ENCODE measurements around the gene SCFD2. TPM values are rescaled to one million over a fixed set of nuclear protein-coding genes. Genes with fewer than 3 reads are reported as not detected.

Gene SCFD2
- total and polyA plus RNA-seq, 2 of the 8 experiments (the other 6 are each of a cell fraction or from before 2014, with no cell fraction given), result 6.2 to 10.2 TPM

DNA sequence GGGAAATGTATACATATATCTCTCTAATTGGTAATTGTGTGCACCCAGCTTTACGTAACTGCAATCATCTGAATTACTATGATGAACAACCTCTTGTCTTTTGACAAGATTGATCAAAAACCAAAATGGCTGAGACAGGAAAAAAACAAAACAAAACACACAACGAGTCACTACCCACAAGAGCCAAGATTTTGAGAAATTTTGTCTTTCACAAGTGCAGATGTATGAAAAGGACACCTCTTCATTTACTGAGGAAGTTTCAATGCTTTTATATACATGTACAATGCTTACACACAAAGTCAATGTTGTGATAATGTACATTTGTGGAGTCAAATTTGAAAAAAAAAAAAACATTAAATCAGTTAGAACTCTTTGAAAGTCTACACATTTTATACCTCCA is 224.6 kb downstream of the SCFD2 start:
- H2AFZ ChIP-seq (ENCODE audit: low read length), result no peak overlapping the region
- no peak overlapping the region for H3K23ac ChIP-seq (ENCODE audit: insufficient read length)
- H4K20me1 ChIP-seq (replicated peaks in 1 of 2; ENCODE audit: control insufficient read depth in 1 of 2, insufficient read depth in 2 of 2, low read length in 2 of 2), result no peaks in the 10 kb centered on the region
- no peak overlapping the region for H3K18ac ChIP-seq (ENCODE audit: extremely low read depth, low read length)
- no peaks in the 10 kb centered on the region for H3K79me2 ChIP-seq (ENCODE audit: control insufficient read depth in 1 of 2, insufficient read depth in 2 of 2, low read length in 2 of 2)
- H3K4me1 ChIP-seq (replicated peaks in 1 of 4; ENCODE audit: control insufficient read depth in 3 of 4, insufficient read depth in 4 of 4, low read length in 3 of 4), result no peaks in the 10 kb centered on the region
- H3K4me2 ChIP-seq (ENCODE audit: insufficient read depth in 1 of 2, low read depth in 2 of 2, low read length in 2 of 2), result no peak overlapping the region
- H3K4me3 ChIP-seq (ENCODE audit: extremely low read depth in 1 of 4, insufficient read depth in 2 of 4, low read depth in 3 of 4, low read length in 4 of 4), result no peak overlapping the region
- H3K23me2 ChIP-seq (ENCODE audit: low read depth, low read length), result no peaks in the 10 kb centered on the region
- no peak for FAIRE-seq
- H3K4ac ChIP-seq (replicated peaks; ENCODE audit: insufficient read length, low read depth, low read length), result no peak overlapping the region
- no peak overlapping the region for H3K9ac ChIP-seq (replicated peaks in 1 of 4; ENCODE audit: extremely low read depth in 1 of 4, low read depth in 3 of 4, low read length in 3 of 4)
- no peak for TF ChIP-seq HDAC6 (IDR thresholded peaks at IDR 0.05; ENCODE audit: low read depth, low read length)
- TF ChIP-seq MAFK (IDR thresholded peaks at IDR 0.05; ENCODE audit: low read depth, low read length), result no peak
- TF ChIP-seq CBX5 (IDR thresholded peaks at IDR 0.05; ENCODE audit: low read depth, low read length), result no peak
- TF ChIP-seq, protein P1, sequence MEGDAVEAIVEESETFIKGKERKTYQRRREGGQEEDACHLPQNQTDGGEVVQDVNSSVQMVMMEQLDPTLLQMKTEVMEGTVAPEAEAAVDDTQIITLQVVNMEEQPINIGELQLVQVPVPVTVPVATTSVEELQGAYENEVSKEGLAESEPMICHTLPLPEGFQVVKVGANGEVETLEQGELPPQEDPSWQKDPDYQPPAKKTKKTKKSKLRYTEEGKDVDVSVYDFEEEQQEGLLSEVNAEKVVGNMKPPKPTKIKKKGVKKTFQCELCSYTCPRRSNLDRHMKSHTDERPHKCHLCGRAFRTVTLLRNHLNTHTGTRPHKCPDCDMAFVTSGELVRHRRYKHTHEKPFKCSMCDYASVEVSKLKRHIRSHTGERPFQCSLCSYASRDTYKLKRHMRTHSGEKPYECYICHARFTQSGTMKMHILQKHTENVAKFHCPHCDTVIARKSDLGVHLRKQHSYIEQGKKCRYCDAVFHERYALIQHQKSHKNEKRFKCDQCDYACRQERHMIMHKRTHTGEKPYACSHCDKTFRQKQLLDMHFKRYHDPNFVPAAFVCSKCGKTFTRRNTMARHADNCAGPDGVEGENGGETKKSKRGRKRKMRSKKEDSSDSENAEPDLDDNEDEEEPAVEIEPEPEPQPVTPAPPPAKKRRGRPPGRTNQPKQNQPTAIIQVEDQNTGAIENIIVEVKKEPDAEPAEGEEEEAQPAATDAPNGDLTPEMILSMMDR (IDR thresholded peaks at IDR 0.05; ENCODE audit: control extremely low read depth in 1 of 3, insufficient read depth in 1 of 3, low read depth in 1 of 3, low read length in 3 of 3), result no peak
- no peak for TF ChIP-seq SUZ12 (IDR thresholded peaks at IDR 0.05; ENCODE audit: low read length)
- no peak for TF ChIP-seq TAF1 (IDR thresholded peaks at IDR 0.05; ENCODE audit: low read depth, low read length)
- TF ChIP-seq SRF (IDR thresholded peaks at IDR 0.05; ENCODE audit: low read depth, low read length), result no peak
- no peak for TF ChIP-seq BRCA1 (IDR thresholded peaks at IDR 0.05; ENCODE audit: low read depth, low read length)
- TF ChIP-seq, protein P2, sequence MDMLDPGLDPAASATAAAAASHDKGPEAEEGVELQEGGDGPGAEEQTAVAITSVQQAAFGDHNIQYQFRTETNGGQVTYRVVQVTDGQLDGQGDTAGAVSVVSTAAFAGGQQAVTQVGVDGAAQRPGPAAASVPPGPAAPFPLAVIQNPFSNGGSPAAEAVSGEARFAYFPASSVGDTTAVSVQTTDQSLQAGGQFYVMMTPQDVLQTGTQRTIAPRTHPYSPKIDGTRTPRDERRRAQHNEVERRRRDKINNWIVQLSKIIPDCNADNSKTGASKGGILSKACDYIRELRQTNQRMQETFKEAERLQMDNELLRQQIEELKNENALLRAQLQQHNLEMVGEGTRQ (IDR thresholded peaks at IDR 0.05; ENCODE audit: low read length), result no peak
- TF ChIP-seq, protein P3, sequence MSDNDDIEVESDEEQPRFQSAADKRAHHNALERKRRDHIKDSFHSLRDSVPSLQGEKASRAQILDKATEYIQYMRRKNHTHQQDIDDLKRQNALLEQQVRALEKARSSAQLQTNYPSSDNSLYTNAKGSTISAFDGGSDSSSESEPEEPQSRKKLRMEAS (IDR thresholded peaks at IDR 0.05), result no peak
- no peak overlapping the region for H2BK120ac ChIP-seq (replicated peaks; ENCODE audit: low read depth, low read length)
- H2AK5ac ChIP-seq (ENCODE audit: low read depth, low read length), result no peak overlapping the region
- H3K79me1 ChIP-seq (ENCODE audit: low read depth, low read length), result no peaks in the 10 kb centered on the region
- DNase-seq (ENCODE audit: low read depth in 1 of 2, low spot score in 2 of 2), result no peak
- no peak overlapping the region for H2BK15ac ChIP-seq (ENCODE audit: low read length)
- no peaks in the 10 kb centered on the region for H3K27me3 ChIP-seq (replicated peaks in 1 of 4; ENCODE audit: control insufficient read depth in 3 of 4, extremely low read depth in 1 of 4, insufficient read depth in 3 of 4, low read length in 3 of 4)
- H2BK12ac ChIP-seq (ENCODE audit: low read depth, low read length), result no peak overlapping the region
- H4K91ac ChIP-seq (replicated peaks; ENCODE audit: insufficient read length, low read length), result no peak overlapping the region
- H3K9me3 ChIP-seq (ENCODE audit: insufficient read depth in 2 of 2, low read depth in 1 of 2, low read length in 1 of 2), result peaks cover 0 to 6% of the 10 kb centered on the region in 2 experiments; a peak in 1 of 4 replicates
- H3K56ac ChIP-seq (replicated peaks; ENCODE audit: insufficient read length, low read depth, low read length), result no peak overlapping the region
- no peak overlapping the region for H2BK5ac ChIP-seq (ENCODE audit: low read depth, low read length)
- H2BK20ac ChIP-seq (ENCODE audit: low read length), result no peak overlapping the region
- H3K14ac ChIP-seq (ENCODE audit: insufficient read length), result no peak overlapping the region
- H4K5ac ChIP-seq (ENCODE audit: insufficient read length, low read depth, low read length), result no peak overlapping the region
- ChIA-PET CTCF (ENCODE audit: partially characterized antibody) (no interaction called here), POLR2A (ENCODE audit: partially characterized antibody) (interaction anchor here (0.6 kb wide), 1 partner anchor 429 kb away, joined by 3 read pairs; no protein-coding TSS in a partner anchor)
- WGBS, 2 experiments (ENCODE audit: extremely low coverage in 1 of 2, insufficient coverage in 1 of 2, insufficient read length in 1 of 2, insufficient replicate concordance in 2 of 2, low coverage in 1 of 2, low lambda C conversion rate in 2 of 2, missing lambda C conversion rate in 1 of 2), result 94% methylated on average over 2 of the region's 2 CpGs; no CpG with 5 or more reads in 1 of the 2 experiments
- no peaks in the 10 kb centered on the region; a peak in 1 of 8 replicates for H3K36me3 ChIP-seq (ENCODE audit: control insufficient read depth in 2 of 4, insufficient read depth in 4 of 4, low read length in 3 of 4)
- no peak overlapping the region for H3K27ac ChIP-seq (ENCODE audit: low read depth, low read length)
- H4K8ac ChIP-seq (ENCODE audit: extremely low read depth, insufficient read depth, low read length), result no peak overlapping the region

All from H1 (cell line).